PC-9 (cell line): ENCODE measurements around the gene TBX18. TPM values are rescaled to one million over a fixed set of nuclear protein-coding genes. Genes with fewer than 3 reads are reported as not detected.

Experiments
- BruUV-seq: library from RNA; stranded (reverse); fragments of 400-500 nt; replicated peaks from 2 replicates; lab custom pipeline; 2021; lab: Mats Ljungman, UMichigan
- CTCF ChIA-PET: fragments of 300-600 bp; sonication (Branson Sonifier 250); formaldehyde crosslinking; loops from one replicate; lab custom pipeline; 2022; ENCODE audit warnings: antibody characterized with exemption; lab: Charles Lee
- POLR2A ChIA-PET: fragments of 300-600 bp; sonication (Branson Sonifier 250); formaldehyde crosslinking; loops from one replicate; lab custom pipeline; 2022; ENCODE audit warnings: antibody characterized with exemption; ENCODE audit not compliant: unreplicated experiment; lab: Charles Lee
- DNase-seq, 2 experiments: peaks; one replicate each; pipeline versions ENCODE4 v3.0.0 to v3.0.0-alpha.2; 2015 to 2022; ENCODE audit warnings: mixed read lengths in 1 of 2
- H2AFZ ChIP-seq: fragments of 200-600 bp; sonication (generic); 2 replicates; pipeline ENCODE4 v1.8.1; 2017; ENCODE audit warnings: antibody characterized with exemption
- H3F3A ChIP-seq: fragments of 200-600 bp; sonication (generic); 2 replicates; pipeline ENCODE4 v1.8.1; 2017; ENCODE audit warnings: antibody characterized with exemption, mild to moderate bottlenecking, low read depth; ENCODE audit not compliant: insufficient read depth
- H3K27ac ChIP-seq: fragments of 200-600 bp; sonication (generic); 2 replicates; pipeline ENCODE4 v1.6.1; 2016; ENCODE audit warnings: mixed run types
- H3K27me3 ChIP-seq: fragments of 200-600 bp; sonication (generic); 2 replicates; pipeline ENCODE4 v1.6.1; 2016; ENCODE audit warnings: low read depth, mixed run types; ENCODE audit not compliant: insufficient read depth
- H3K36me3 ChIP-seq: fragments of 200-600 bp; sonication (generic); 2 replicates; pipeline ENCODE4 v1.6.1; 2016; ENCODE audit warnings: low read depth, mixed run types
- H3K4me1 ChIP-seq: fragments of 200-600 bp; sonication (generic); replicated peaks from 2 replicates; pipeline ENCODE4 v1.6.1; 2016; ENCODE audit warnings: mixed run types; ENCODE audit not compliant: insufficient read depth
- H3K4me2 ChIP-seq: fragments of 200-600 bp; sonication (generic); 2 replicates; pipeline ENCODE4 v1.6.1; 2017; ENCODE audit warnings: mixed run types
- H3K4me3 ChIP-seq: fragments of 200-600 bp; sonication (generic); 2 replicates; pipeline ENCODE4 v1.6.1; 2016; ENCODE audit warnings: mixed run types
- H3K79me2 ChIP-seq: fragments of 200-600 bp; sonication (generic); 2 replicates; pipeline ENCODE4 v1.6.1; 2017; ENCODE audit warnings: low read depth, mixed run types
- H3K9me2 ChIP-seq: fragments of 200-600 bp; sonication (generic); 2 replicates; pipeline ENCODE4 v1.8.1; 2017; ENCODE audit warnings: mild to moderate bottlenecking; ENCODE audit not compliant: insufficient read depth
- H3K9me3 ChIP-seq: fragments of 200-600 bp; sonication (generic); 2 replicates; pipeline ENCODE4 v1.8.1; 2016; ENCODE audit warnings: low read depth; ENCODE audit not compliant: insufficient read depth
- H4K20me1 ChIP-seq: fragments of 200-600 bp; sonication (generic); 2 replicates; pipeline ENCODE4 v1.8.1; 2017; ENCODE audit not compliant: insufficient read depth
- CTCF ChIP-seq: fragments of 200-600 bp; sonication (generic); conservative IDR thresholded peaks from 2 replicates; pipeline ENCODE4 v1.6.1; 2017; ENCODE audit warnings: mixed run types, antibody characterized with exemption, mild to moderate bottlenecking, moderate library complexity
- EZH2 ChIP-seq: fragments of 200-600 bp; sonication (generic); IDR thresholded peaks from 2 replicates; pipeline ENCODE4 v1.8.0; 2017; ENCODE audit warnings: antibody characterized with exemption, low read depth
- intact Hi-C: fragments of 100-400 bp; cut with micrococcal nuclease; formaldehyde crosslinking; loops from one replicate; pipeline ENCODE4 v1.10.0; 2022; ENCODE audit not compliant: unreplicated experiment
- total RNA-seq: library from RNA; stranded (reverse); gene quantifications from 2 replicates; pipeline ENCODE4 v1.2.3, GENCODE V29; 2021

The TBX18 gene
- total RNA-seq, 1 experiment from 2014 or later: not detected

- ChIA-PET CTCF (interaction anchor here (0.6 kb wide), 1 partner anchor 77 kb away, joined by 3 read pairs; no protein-coding TSS in a partner anchor), POLR2A (no interaction called here)
- BruUV-seq: no TSS peak
- no peaks in the 10 kb centered on the region for H3K27me3 ChIP-seq
- no peaks in the 10 kb centered on the region for H3K36me3 ChIP-seq
- no peaks in the 10 kb centered on the region for H3F3A ChIP-seq
- no peak for TF ChIP-seq CTCF
- no peak for TF ChIP-seq EZH2
- H3K9me3 ChIP-seq: no peaks in the 10 kb centered on the region
- H4K20me1 ChIP-seq: no peaks in the 10 kb centered on the region
- H3K4me3 ChIP-seq: no peak overlapping the region
- H3K4me2 ChIP-seq: no peak overlapping the region
- H3K79me2 ChIP-seq: no peaks in the 10 kb centered on the region
- no peaks in the 10 kb centered on the region; the same call in 1 of the 2 replicates for H3K9me2 ChIP-seq
- intact Hi-C loops: no loop called here
- DNase-seq: no peak
- H3K4me1 ChIP-seq: no peaks in the 10 kb centered on the region
- H2AFZ ChIP-seq: no peak overlapping the region
- no peak overlapping the region for H3K27ac ChIP-seq
Observed at GRCh38 chr6:84775751-84776150, 11.4 kb upstream of the TBX18 start.

- ChIA-PET CTCF (interaction anchor here (0.6 to 0.8 kb wide), 2 partner anchors 259 to 518 kb away, joined by 3 read pairs; no protein-coding TSS in a partner anchor), POLR2A (no interaction called here)
- H4K20me1 ChIP-seq: no peaks in the 10 kb centered on the region
- no TSS peak for BruUV-seq
- H3K4me2 ChIP-seq: no peak overlapping the region
- H3K27ac ChIP-seq: no peak overlapping the region
- no peak overlapping the region for H2AFZ ChIP-seq
- no peak for DNase-seq
- TF ChIP-seq CTCF (no peak), EZH2 (no peak)
- H3F3A ChIP-seq: no peaks in the 10 kb centered on the region
- H3K4me3 ChIP-seq: no peak overlapping the region
- no peaks in the 10 kb centered on the region; the same call in 1 of the 2 replicates for H3K9me2 ChIP-seq
- intact Hi-C loops: no loop called here
- no peaks in the 10 kb centered on the region for H3K79me2 ChIP-seq
- no peaks in the 10 kb centered on the region for H3K4me1 ChIP-seq
- H3K27me3 ChIP-seq: no peaks in the 10 kb centered on the region
- no peaks in the 10 kb centered on the region for H3K36me3 ChIP-seq
- H3K9me3 ChIP-seq: no peaks in the 10 kb centered on the region
Observed at GRCh38 chr6:84774985-84775284, 10.5 kb upstream of the TBX18 start.

GRCh38 chr6:84774157-84774984 lies 10.0 kb upstream of the TBX18 start:
- intact Hi-C loops: no loop called here
- H2AFZ ChIP-seq: no peak overlapping the region
- H3K79me2 ChIP-seq: no peaks in the 10 kb centered on the region
- BruUV-seq: no TSS peak
- no peaks in the 10 kb centered on the region for H4K20me1 ChIP-seq
- ChIA-PET POLR2A (no interaction called here), CTCF (interaction anchor here (0.6 to 0.8 kb wide), 2 partner anchors 259 to 518 kb away, joined by 3 read pairs; no protein-coding TSS in a partner anchor)
- H3K4me2 ChIP-seq: no peak overlapping the region
- H3F3A ChIP-seq: no peaks in the 10 kb centered on the region
- no peaks in the 10 kb centered on the region for H3K9me3 ChIP-seq
- no peaks in the 10 kb centered on the region for H3K27me3 ChIP-seq
- H3K9me2 ChIP-seq: no peaks in the 10 kb centered on the region; the same call in 1 of the 2 replicates
- H3K27ac ChIP-seq: no peak overlapping the region
- no peaks in the 10 kb centered on the region for H3K36me3 ChIP-seq
- H3K4me3 ChIP-seq: no peak overlapping the region
- peak in 1 of 2 experiments; percentile 41 for DNase-seq
- TF ChIP-seq EZH2 (no peak), CTCF (no peak)
- no peaks in the 10 kb centered on the region for H3K4me1 ChIP-seq
